PC-9 (cell line): Measurements from ENCODE around the gene CWC25. TPM values are rescaled to one million over a fixed set of nuclear protein-coding genes. Genes with fewer than 3 reads are reported as not detected.

Experiments used
- BruUV-seq: library from RNA; stranded (reverse); fragments of 400-500 nt; replicated peaks from 2 replicates; lab custom pipeline; 2021; lab: Mats Ljungman, UMichigan
- CTCF ChIA-PET: fragments of 300-600 bp; sonication (Branson Sonifier 250); formaldehyde crosslinking; loops from one replicate; lab custom pipeline; 2022; ENCODE audit warnings: antibody characterized with exemption; lab: Charles Lee
- POLR2A ChIA-PET: fragments of 300-600 bp; sonication (Branson Sonifier 250); formaldehyde crosslinking; loops from one replicate; lab custom pipeline; 2022; ENCODE audit warnings: antibody characterized with exemption; ENCODE audit not compliant: unreplicated experiment; lab: Charles Lee
- DNase-seq, 2 experiments: peaks; one replicate each; pipeline versions ENCODE4 v3.0.0 to v3.0.0-alpha.2; 2015 to 2022; ENCODE audit warnings: mixed read lengths in 1 of 2
- H2AFZ ChIP-seq: fragments of 200-600 bp; sonication (generic); 2 replicates; pipeline ENCODE4 v1.8.1; 2017; ENCODE audit warnings: antibody characterized with exemption
- H3F3A ChIP-seq: fragments of 200-600 bp; sonication (generic); 2 replicates; pipeline ENCODE4 v1.8.1; 2017; ENCODE audit warnings: antibody characterized with exemption, mild to moderate bottlenecking, low read depth; ENCODE audit not compliant: insufficient read depth
- H3K27ac ChIP-seq: fragments of 200-600 bp; sonication (generic); 2 replicates; pipeline ENCODE4 v1.6.1; 2016; ENCODE audit warnings: mixed run types
- H3K27me3 ChIP-seq: fragments of 200-600 bp; sonication (generic); 2 replicates; pipeline ENCODE4 v1.6.1; 2016; ENCODE audit warnings: low read depth, mixed run types; ENCODE audit not compliant: insufficient read depth
- H3K36me3 ChIP-seq: fragments of 200-600 bp; sonication (generic); 2 replicates; pipeline ENCODE4 v1.6.1; 2016; ENCODE audit warnings: low read depth, mixed run types
- H3K4me1 ChIP-seq: fragments of 200-600 bp; sonication (generic); replicated peaks from 2 replicates; pipeline ENCODE4 v1.6.1; 2016; ENCODE audit warnings: mixed run types; ENCODE audit not compliant: insufficient read depth
- H3K4me2 ChIP-seq: fragments of 200-600 bp; sonication (generic); 2 replicates; pipeline ENCODE4 v1.6.1; 2017; ENCODE audit warnings: mixed run types
- H3K4me3 ChIP-seq: fragments of 200-600 bp; sonication (generic); 2 replicates; pipeline ENCODE4 v1.6.1; 2016; ENCODE audit warnings: mixed run types
- H3K79me2 ChIP-seq: fragments of 200-600 bp; sonication (generic); 2 replicates; pipeline ENCODE4 v1.6.1; 2017; ENCODE audit warnings: low read depth, mixed run types
- H3K9me2 ChIP-seq: fragments of 200-600 bp; sonication (generic); 2 replicates; pipeline ENCODE4 v1.8.1; 2017; ENCODE audit warnings: mild to moderate bottlenecking; ENCODE audit not compliant: insufficient read depth
- H3K9me3 ChIP-seq: fragments of 200-600 bp; sonication (generic); 2 replicates; pipeline ENCODE4 v1.8.1; 2016; ENCODE audit warnings: low read depth; ENCODE audit not compliant: insufficient read depth
- H4K20me1 ChIP-seq: fragments of 200-600 bp; sonication (generic); 2 replicates; pipeline ENCODE4 v1.8.1; 2017; ENCODE audit not compliant: insufficient read depth
- CTCF ChIP-seq: fragments of 200-600 bp; sonication (generic); conservative IDR thresholded peaks from 2 replicates; pipeline ENCODE4 v1.6.1; 2017; ENCODE audit warnings: mixed run types, antibody characterized with exemption, mild to moderate bottlenecking, moderate library complexity
- EZH2 ChIP-seq: fragments of 200-600 bp; sonication (generic); IDR thresholded peaks from 2 replicates; pipeline ENCODE4 v1.8.0; 2017; ENCODE audit warnings: antibody characterized with exemption, low read depth
- intact Hi-C: fragments of 100-400 bp; cut with micrococcal nuclease; formaldehyde crosslinking; loops from one replicate; pipeline ENCODE4 v1.10.0; 2022; ENCODE audit not compliant: unreplicated experiment
- total RNA-seq: library from RNA; stranded (reverse); gene quantifications from 2 replicates; pipeline ENCODE4 v1.2.3, GENCODE V29; 2021

Gene CWC25
- total RNA-seq, 1 experiment from 2014 or later = 13.7 TPM

GRCh38 chr17:38768417-38768816, 56.7 kb downstream of the CWC25 start:
- Histone ChIP-seq H3K4me1 (no peaks in the 10 kb centered on the region), H3F3A (peaks cover 23% of the 10 kb centered on the region), H4K20me1 (0 out of 2 replicates have a peak, but pooled peaks cover 3% of the 10 kb centered on the region), H3K4me3 (no peak overlapping the region), H3K9me3 (no peaks in the 10 kb centered on the region), H3K4me2 (no peak overlapping the region), H3K27ac (no peak overlapping the region), H3K27me3 (no peaks in the 10 kb centered on the region), H3K36me3 (peaks cover 12% of the 10 kb centered on the region; the same call in 1 of the 2 replicates), H3K9me2 (no peaks in the 10 kb centered on the region), H3K79me2 (no peaks in the 10 kb centered on the region), H2AFZ (no peak overlapping the region)
- TF ChIP-seq CTCF (no peak), EZH2 (no peak)
- intact Hi-C loops = no loop called here
- ChIA-PET CTCF (no interaction called here), POLR2A (no interaction called here)
- BruUV-seq = no TSS peak
- no peak for DNase-seq

- H3K27ac ChIP-seq = no peak overlapping the region
- no peaks in the 10 kb centered on the region for H3K4me1 ChIP-seq
- H3K27me3 ChIP-seq = no peaks in the 10 kb centered on the region
- ChIA-PET POLR2A (no interaction called here), CTCF (no interaction called here)
- H3K4me3 ChIP-seq = no peak overlapping the region
- peaks cover 5% of the 10 kb centered on the region; the same call in 1 of the 2 replicates for H3K36me3 ChIP-seq
- no peaks in the 10 kb centered on the region for H3K9me3 ChIP-seq
- no peak for DNase-seq
- no peaks in the 10 kb centered on the region for H3K79me2 ChIP-seq
- TF ChIP-seq CTCF = no peak
- TF ChIP-seq EZH2 = no peak
- no TSS peak for BruUV-seq
- H2AFZ ChIP-seq = no peak overlapping the region
- H3F3A ChIP-seq = peaks cover 31% of the 10 kb centered on the region
- no peak overlapping the region for H3K4me2 ChIP-seq
- intact Hi-C loops = no loop called here
- H3K9me2 ChIP-seq = no peaks in the 10 kb centered on the region
- H4K20me1 ChIP-seq = 0 out of 2 replicates have a peak, but pooled peaks cover 9% of the 10 kb centered on the region
Measured at GRCh38 chr17:38766341-38766740, 58.8 kb downstream of the CWC25 start.

GRCh38 chr17:38762231-38762630, 62.9 kb downstream of the CWC25 start:
- no peaks in the 10 kb centered on the region for H3K9me3 ChIP-seq
- no peaks in the 10 kb centered on the region for H3K27me3 ChIP-seq
- no TSS peak for BruUV-seq
- TF ChIP-seq CTCF = no peak
- TF ChIP-seq EZH2 = no peak
- CTCF ChIA-PET = no interaction called here
- H3K4me3 ChIP-seq = no peak overlapping the region
- DNase-seq = no peak
- H3K9me2 ChIP-seq = no peaks in the 10 kb centered on the region
- no peak overlapping the region for H2AFZ ChIP-seq
- no peaks in the 10 kb centered on the region for H3K4me1 ChIP-seq
- no peak overlapping the region for H3K4me2 ChIP-seq
- no peak overlapping the region for H3K27ac ChIP-seq
- peaks cover 2% of the 10 kb centered on the region; the same call in 1 of the 2 replicates for H3K79me2 ChIP-seq
- H3F3A ChIP-seq = peaks cover 15% of the 10 kb centered on the region
- H3K36me3 ChIP-seq = peaks cover 21% of the 10 kb centered on the region
- POLR2A ChIA-PET = interaction anchor here (0.7 kb wide), 1 partner anchor 106 kb away, joined by 5 read pairs; no protein-coding TSS in a partner anchor
- intact Hi-C loops = no loop called here
- H4K20me1 ChIP-seq = peaks cover 14% of the 10 kb centered on the region; the same call in 1 of the 2 replicates
